Left lobe of liver (tissue), 2 donors: ENCODE results near the gene SOX10. TPM values are rescaled to one million over a fixed set of nuclear protein-coding genes. Genes with fewer than 3 reads are reported as not detected.

ENCODE experiments used
- ATAC-seq: fragments of 200-7000 bp; cut with Tn5 transposase; one replicate; pipeline ENCODE4 v1.9.1; 2020; ENCODE audit warnings: mild to moderate bottlenecking, moderate library complexity
- DNase-seq: peaks from one replicate; pipeline ENCODE4 v3.0.0-alpha.2; 2020; ENCODE audit warnings: low spot score
- total RNA-seq: library from RNA; stranded (reverse); gene quantifications from one replicate; pipeline ENCODE4 v1.2.1, GENCODE V29; 2021
- donor health status: DM: no; HTN: no; CAD: no; lungs with moderate emphysema.
- donor health status: DM: no; HTN: yes; CAD: no.

Gene SOX10
- total RNA-seq, result 0.30 TPM

GRCh38 chr22:37983860-37984791 is at the start of gene SOX10:
SOX10 (minus strand) TSS chr22:37984555; CDS start chr22:37983784, 771 bp downstream.
- DNase-seq, result no peak
- ATAC-seq, result no peak

- ATAC-seq (peak; percentile 24), DNase-seq (no peak)
Measured at GRCh38 chr22:38033522-38034277, 49.3 kb upstream of the SOX10 start.

GRCh38 chr22:38032681-38033521 is 48.5 kb upstream of the SOX10 start:
- no peak for DNase-seq
- peak; percentile 8 for ATAC-seq

GRCh38 chr22:38031491-38031890 is 47.1 kb upstream of the SOX10 start:
- DNase-seq, result no peak
- ATAC-seq, result no peak

GRCh38 chr22:38030311-38031133 is 46.2 kb upstream of the SOX10 start:
- no peak for DNase-seq

GRCh38 chr22:38029901-38030300 is 45.5 kb upstream of the SOX10 start:
- DNase-seq (no peak), ATAC-seq (no peak)

More at GRCh38 chr22:38030311-38031133, 46.2 kb upstream of the SOX10 start:
- no peak for ATAC-seq

GRCh38 chr22:38029370-38029769 is 45.0 kb upstream of the SOX10 start:
- ATAC-seq, result no peak
- no peak for DNase-seq

- DNase-seq (no peak), ATAC-seq (no peak)
Measured at GRCh38 chr22:38028344-38029130, 44.2 kb upstream of the SOX10 start.

GRCh38 chr22:38027487-38027886 is 43.1 kb upstream of the SOX10 start:
- DNase-seq, result no peak
- ATAC-seq, result no peak

GRCh38 chr22:38026130-38027111 is 42.1 kb upstream of the SOX10 start:
- DNase-seq (no peak), ATAC-seq (no peak)

- DNase-seq (no peak), ATAC-seq (no peak)
Measured at GRCh38 chr22:38025514-38025913, 41.2 kb upstream of the SOX10 start.

- no peak for ATAC-seq
- no peak for DNase-seq
Measured at GRCh38 chr22:38023045-38023444, 38.7 kb upstream of the SOX10 start.

GRCh38 chr22:38021206-38021605 is 36.9 kb upstream of the SOX10 start:
- ATAC-seq, result no peak
- DNase-seq, result no peak

GRCh38 chr22:38018938-38019827 is 34.8 kb upstream of the SOX10 start:
- ATAC-seq (no peak), DNase-seq (no peak)

- no peak for DNase-seq
- no peak for ATAC-seq
Measured at GRCh38 chr22:38017939-38018885, 33.9 kb upstream of the SOX10 start.
